B cell (primary cell): ENCODE results near the gene PTPN6. TPM values are rescaled to one million over a fixed set of nuclear protein-coding genes. Genes with fewer than 3 reads are reported as not detected.

Experiments
- ATAC-seq: fragments of 200-7000 bp; cut with Tn5 transposase; one replicate; pipeline ENCODE4 v1.10.0; 2021; ENCODE audit warnings: low read depth, mild to moderate bottlenecking, moderate number of reproducible peaks, moderate library complexity
- CTCF ChIA-PET: fragments of 350-600 bp; sonication (Branson Sonifier 250); formaldehyde crosslinking; loops from one replicate; lab custom pipeline; 2021; ENCODE audit warnings: antibody characterized with exemption, inconsistent platforms; lab: Charles Lee
- POLR2A ChIA-PET: fragments of 350-600 bp; sonication (Branson Sonifier 250); formaldehyde crosslinking; loops from one replicate; lab custom pipeline; 2021; ENCODE audit warnings: antibody characterized with exemption; lab: Charles Lee
- DNase-seq: peaks from one replicate; pipeline ENCODE4 v3.0.0; 2013
- H2AFZ ChIP-seq: 2 replicates; pipeline ENCODE4 v1.6.1; 2012; ENCODE audit warnings: mild to moderate bottlenecking, low read depth, low read length; ENCODE audit not compliant: insufficient read depth, poor library complexity, severe bottlenecking
- H3K27ac ChIP-seq, 2 donors: 1 replicate in 1 of 2; 2 replicates in 1 of 2; pipeline ENCODE4 v1.5.1; 2012 to 2013; ENCODE audit warnings: low read length in 2 of 2, mild to moderate bottlenecking in 2 of 2, moderate library complexity in 1 of 2
- H3K27me3 ChIP-seq, 4 experiments: fragments of 200-600 bp in 1 of 4; sonication (generic) in 1 of 4; replicated peaks in 1 of 4; 1 replicate in 2 of 4; 2 replicates in 2 of 4; pipeline versions ENCODE4 v1.6.1 to v1.7.0; 2013 to 2016; ENCODE audit warnings: low read length in 3 of 4, mild to moderate bottlenecking in 2 of 4, mixed read lengths in 1 of 4, moderate library complexity in 1 of 4; ENCODE audit not compliant: insufficient read depth in 4 of 4, control insufficient read depth in 3 of 4; ENCODE audit errors: control extremely low read depth in 1 of 4
- H3K36me3 ChIP-seq, 2 experiments: replicated peaks in 1 of 2; 1 replicate in 1 of 2; 2 replicates in 1 of 2; pipeline versions ENCODE4 v1.6.1 to v1.7.1; 2013; ENCODE audit warnings: low read length in 1 of 2; ENCODE audit not compliant: insufficient read depth in 2 of 2, control insufficient read depth in 1 of 2; ENCODE audit errors: control extremely low read depth in 1 of 2, extremely low read depth in 1 of 2
- H3K4me1 ChIP-seq, 2 donors: fragments of 200-600 bp in 1 of 2; sonication (generic) in 1 of 2; 1 replicate in 1 of 2; 2 replicates in 1 of 2; pipeline versions ENCODE4 v1.5.1 to v1.6.1; 2013 to 2017; ENCODE audit warnings: low read length in 2 of 2; ENCODE audit not compliant: control insufficient read depth in 2 of 2, insufficient read depth in 2 of 2
- H3K4me2 ChIP-seq: replicated peaks from 2 replicates; pipeline ENCODE3; 2012; ENCODE audit warnings: mild to moderate bottlenecking, low read depth, low read length; ENCODE audit not compliant: poor library complexity, severe bottlenecking
- H3K4me3 ChIP-seq, 5 experiments: fragments of 200-600 bp in 1 of 5; sonication (generic) in 1 of 5; 1 replicate in 3 of 5; 2 replicates in 2 of 5; pipeline versions ENCODE4 v1.5.1 to v1.7.0; 2011 to 2016; ENCODE audit warnings: low read length in 4 of 5, mild to moderate bottlenecking in 4 of 5, low read depth in 2 of 5, control low read depth in 1 of 5, moderate library complexity in 1 of 5; ENCODE audit not compliant: insufficient read depth in 1 of 5; ENCODE audit errors: control extremely low read depth in 1 of 5, extremely low read depth in 1 of 5
- H3K79me2 ChIP-seq: fragments of 200-600 bp; sonication (generic); one replicate; pipeline ENCODE4 v1.6.0; 2016; ENCODE audit warnings: low read length; ENCODE audit not compliant: control insufficient read depth, insufficient read depth
- H3K9ac ChIP-seq: fragments of 200-600 bp; sonication (generic); 2 replicates; pipeline ENCODE4 v1.6.1; 2017; ENCODE audit warnings: mild to moderate bottlenecking, low read length, moderate library complexity
- H3K9me3 ChIP-seq, 3 donors: one replicate each; pipeline versions ENCODE4 v1.6.1 to v1.7.1; 2013; ENCODE audit warnings: low read length in 2 of 3; ENCODE audit not compliant: control insufficient read depth in 2 of 3, insufficient read depth in 1 of 3; ENCODE audit errors: control extremely low read depth in 1 of 3
- H4K20me1 ChIP-seq: 2 replicates; pipeline ENCODE4 v1.6.0; 2012; ENCODE audit warnings: mild to moderate bottlenecking, low read length; ENCODE audit not compliant: insufficient read depth, control insufficient read depth, poor library complexity, severe bottlenecking
- H3K27ac Mint-ChIP-seq: one replicate; pipeline ENCODE4 v1.8.0; 2021; ENCODE audit warnings: mixed read lengths
- H3K27me3 Mint-ChIP-seq: one replicate; pipeline ENCODE4 v1.8.0; 2021; ENCODE audit warnings: mixed read lengths
- H3K4me1 Mint-ChIP-seq: one replicate; pipeline ENCODE4 v1.8.0; 2021; ENCODE audit warnings: mixed read lengths
- H3K4me3 Mint-ChIP-seq: one replicate; pipeline ENCODE4 v1.8.0; 2021; ENCODE audit warnings: mixed read lengths
- H3K9me3 Mint-ChIP-seq: one replicate; pipeline ENCODE4 v1.8.0; 2022; ENCODE audit warnings: mixed read lengths; ENCODE audit not compliant: insufficient read depth
- EZH2 ChIP-seq: IDR thresholded peaks from 2 replicates; pipeline ENCODE4 v1.6.1; 2012; ENCODE audit warnings: borderline replicate concordance, low read depth, mild to moderate bottlenecking, moderate library complexity, low read length; ENCODE audit not compliant: insufficient read depth, poor library complexity, severe bottlenecking
- WGBS: methylation state at CpG from one replicate; pipeline ENCODE4 v1.1.5; 2013; ENCODE audit warnings: missing lambda C conversion rate; ENCODE audit not compliant: insufficient coverage; 5-methylcytosine and 5-hydroxymethylcytosine counted together
- intact Hi-C: fragments of 100-400 bp; cut with micrococcal nuclease; formaldehyde crosslinking; loops from one replicate; pipeline ENCODE4 v1.10.0; 2022
- polyA plus RNA-seq: library from polyadenylated mRNA; depleted of rRNA; stranded (reverse); fragments of >200 nt; gene quantifications from 2 replicates; pipeline ENCODE4 v1.2.3, GENCODE V29; 2012
- total RNA-seq, 2 donors: library from RNA; stranded (reverse); fragments of 120-200 nt in 1 of 2; gene quantifications; 1 replicate in 1 of 2; 2 replicates in 1 of 2; pipeline versions ENCODE4 v1.2.3 to v1.2.4, GENCODE V29; 2013 to 2022
- TF ChIP-seq, protein P1 (sequence below): fragments of 200-600 bp; IDR thresholded peaks from one replicate; pipeline ENCODE4 v1.8.0; 2022; ENCODE audit warnings: antibody characterized with exemption, mild to moderate bottlenecking

Gene PTPN6
- total and polyA plus RNA-seq, 2 donors (not counting 1 experiment from before 2014, with no cell fraction given): 312 to 874 TPM

- Mint-ChIP-seq H3K4me3 (no peak overlapping the region), H3K27ac (peak overlapping the region; percentile 34), H3K27me3 (no peaks in the 10 kb centered on the region), H3K9me3 (no peaks in the 10 kb centered on the region), H3K4me1 (peaks cover 40% of the 10 kb centered on the region)
- no CpG with 5 or more reads among the region's 1 CpG for WGBS
- Histone ChIP-seq H3K27ac (no peak overlapping the region), H3K4me1 (peaks cover 19 to 30% of the 10 kb centered on the region in 2 donors), H3K4me2 (no peak overlapping the region), H3K4me3 (no peak overlapping the region), H3K36me3 (peaks cover 0 to 16% of the 10 kb centered on the region in 2 experiments), H3K9me3 (no peaks in the 10 kb centered on the region), H3K27me3 (no peaks in the 10 kb centered on the region), H2AFZ (no peak overlapping the region), H4K20me1 (no peaks in the 10 kb centered on the region), H3K79me2 (peaks cover 26% of the 10 kb centered on the region), H3K9ac (no peak overlapping the region)
- DNase-seq: no peak
- ChIA-PET CTCF (interaction anchor here (0.7 to 3.3 kb wide), 5 partner anchors 11 to 63 kb away, joined by 3 to 10 read pairs (median 5); partner anchors contain the start of genes C12orf57, RNU7-1 and SPSB2), POLR2A (no interaction called here)
- TF ChIP-seq, protein P1, sequence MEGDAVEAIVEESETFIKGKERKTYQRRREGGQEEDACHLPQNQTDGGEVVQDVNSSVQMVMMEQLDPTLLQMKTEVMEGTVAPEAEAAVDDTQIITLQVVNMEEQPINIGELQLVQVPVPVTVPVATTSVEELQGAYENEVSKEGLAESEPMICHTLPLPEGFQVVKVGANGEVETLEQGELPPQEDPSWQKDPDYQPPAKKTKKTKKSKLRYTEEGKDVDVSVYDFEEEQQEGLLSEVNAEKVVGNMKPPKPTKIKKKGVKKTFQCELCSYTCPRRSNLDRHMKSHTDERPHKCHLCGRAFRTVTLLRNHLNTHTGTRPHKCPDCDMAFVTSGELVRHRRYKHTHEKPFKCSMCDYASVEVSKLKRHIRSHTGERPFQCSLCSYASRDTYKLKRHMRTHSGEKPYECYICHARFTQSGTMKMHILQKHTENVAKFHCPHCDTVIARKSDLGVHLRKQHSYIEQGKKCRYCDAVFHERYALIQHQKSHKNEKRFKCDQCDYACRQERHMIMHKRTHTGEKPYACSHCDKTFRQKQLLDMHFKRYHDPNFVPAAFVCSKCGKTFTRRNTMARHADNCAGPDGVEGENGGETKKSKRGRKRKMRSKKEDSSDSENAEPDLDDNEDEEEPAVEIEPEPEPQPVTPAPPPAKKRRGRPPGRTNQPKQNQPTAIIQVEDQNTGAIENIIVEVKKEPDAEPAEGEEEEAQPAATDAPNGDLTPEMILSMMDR: no peak
- no peak for TF ChIP-seq EZH2
- intact Hi-C loops: no loop called here
- no peak for ATAC-seq
These were observed 18.4 kb upstream of the PTPN6 start for GRCh38 chr12:6932766-6933165.

GRCh38 chr12:6934110-6934509, 17.0 kb upstream of the PTPN6 start:
- H3K27me3 Mint-ChIP-seq: no peaks in the 10 kb centered on the region
- no peaks in the 10 kb centered on the region for H3K9me3 Mint-ChIP-seq
- peaks cover 42% of the 10 kb centered on the region for H3K4me1 Mint-ChIP-seq
- no peaks in the 10 kb centered on the region for H3K9me3 ChIP-seq
- H3K36me3 ChIP-seq: peaks cover 0 to 16% of the 10 kb centered on the region in 2 experiments
- peak overlapping the region in 1 of 2 donors; percentile 49 for H3K27ac ChIP-seq
- no peak overlapping the region for H3K27ac Mint-ChIP-seq
- no peaks in the 10 kb centered on the region for H4K20me1 ChIP-seq
- no peaks in the 10 kb centered on the region for H3K27me3 ChIP-seq
- no peak overlapping the region for H2AFZ ChIP-seq
- CTCF ChIA-PET: interaction anchor here (0.9 to 3.6 kb wide), 8 partner anchors 9 to 65 kb away, joined by 3 to 19 read pairs (median 5); partner anchors contain the start of genes C12orf57 and RNU7-1
- H3K4me3 Mint-ChIP-seq: no peak overlapping the region
- intact Hi-C loops: no loop called here
- peaks cover 20% of the 10 kb centered on the region for H3K79me2 ChIP-seq
- H3K9ac ChIP-seq: no peak overlapping the region
- ATAC-seq: no peak
- 87% methylated on average over 4 of the region's 8 CpGs for WGBS
- H3K4me3 ChIP-seq: no peak overlapping the region
- POLR2A ChIA-PET: interaction anchor here (1.4 to 4.4 kb wide), 2 partner anchors 8 to 18 kb away, joined by 3 to 37 read pairs; partner anchors contain the start of gene ATN1
- DNase-seq: no peak
- H3K4me1 ChIP-seq: peaks cover 18 to 33% of the 10 kb centered on the region in 2 donors
- no peak overlapping the region for H3K4me2 ChIP-seq
- TF ChIP-seq EZH2: no peak
- TF ChIP-seq, protein P1: no peak
